Glutamatergic neuron (in vitro differentiated cells): ENCODE measurements around the gene TES. TPM values are rescaled to one million over a fixed set of nuclear protein-coding genes. Genes with fewer than 3 reads are reported as not detected.
A peak's percentile ranks its signal among the peaks of the same experiment; 100 is the strongest.

ENCODE experiments used
- DNase-seq: peaks from one replicate; pipeline ENCODE4 v3.0.0; 2022
- H3K27ac Mint-ChIP-seq: one replicate; pipeline ENCODE4 v1.8.0; 2020; ENCODE audit warnings: mild to moderate bottlenecking, mixed read lengths, inconsistent platforms; ENCODE audit not compliant: unreplicated experiment
- H3K27me3 Mint-ChIP-seq: one replicate; pipeline ENCODE4 v1.8.0; 2020; ENCODE audit warnings: mild to moderate bottlenecking, moderate library complexity, mixed read lengths, inconsistent platforms; ENCODE audit not compliant: unreplicated experiment
- H3K36me3 Mint-ChIP-seq: one replicate; pipeline ENCODE4 v1.8.0; 2020; ENCODE audit warnings: mild to moderate bottlenecking, mixed read lengths, inconsistent platforms; ENCODE audit not compliant: unreplicated experiment
- H3K4me1 Mint-ChIP-seq: one replicate; pipeline ENCODE4 v1.8.0; 2020; ENCODE audit warnings: mild to moderate bottlenecking, low read depth, mixed read lengths, inconsistent platforms; ENCODE audit not compliant: unreplicated experiment
- H3K4me3 Mint-ChIP-seq: one replicate; pipeline ENCODE4 v1.8.0; 2020; ENCODE audit warnings: mild to moderate bottlenecking, mixed read lengths, inconsistent platforms; ENCODE audit not compliant: unreplicated experiment
- H3K9me3 Mint-ChIP-seq: one replicate; pipeline ENCODE4 v1.8.0; 2020; ENCODE audit warnings: mild to moderate bottlenecking, moderate library complexity, mixed read lengths, inconsistent platforms; ENCODE audit not compliant: unreplicated experiment
- CTCF ChIP-seq: fragments of 200-600 bp; sonication (generic); IDR thresholded peaks from one replicate; pipeline ENCODE4 v1.5.0; 2021; ENCODE audit not compliant: partially characterized antibody, unreplicated experiment
- total RNA-seq: library from RNA; stranded (reverse); fragmentation: NEBNext Ultra II Directional; extraction: Animal tissue kit (Norgen Biotek cat#: 25700); gene quantifications from one replicate; pipeline ENCODE4 v1.2.1, GENCODE V29; 2021; ENCODE audit not compliant: unreplicated experiment

Gene TES
- total RNA-seq, 1 donor from 2014 or later = 53.5 TPM

- DNase-seq = no peak
- peaks cover 4% of the 10 kb centered on the region for H3K9me3 Mint-ChIP-seq
- peaks cover 8% of the 10 kb centered on the region for H3K4me1 Mint-ChIP-seq
- H3K27me3 Mint-ChIP-seq = peaks cover 9% of the 10 kb centered on the region
- H3K4me3 Mint-ChIP-seq = peak overlapping the region; percentile 9
- TF ChIP-seq CTCF = no peak
- no peak overlapping the region for H3K27ac Mint-ChIP-seq
- no peaks in the 10 kb centered on the region for H3K36me3 Mint-ChIP-seq
These were observed 2.5 kb downstream of the TES start for GRCh38 chr7:116212869-116213268.

GRCh38 chr7:116213361-116214130 lies 3.2 kb downstream of the TES start:
- H3K4me3 Mint-ChIP-seq = no peak overlapping the region
- H3K27ac Mint-ChIP-seq = no peak overlapping the region

GRCh38 chr7:116214921-116215320 lies 4.6 kb downstream of the TES start:
- TF ChIP-seq CTCF = no peak
- Mint-ChIP-seq H3K27ac (no peak overlapping the region), H3K4me1 (peaks cover 8% of the 10 kb centered on the region), H3K27me3 (peaks cover 7% of the 10 kb centered on the region), H3K36me3 (no peaks in the 10 kb centered on the region), H3K4me3 (no peak overlapping the region), H3K9me3 (peaks cover 4% of the 10 kb centered on the region)
- DNase-seq = no peak

More at GRCh38 chr7:116213361-116214130, 3.2 kb downstream of the TES start:
- no peak for DNase-seq
- no peak for TF ChIP-seq CTCF
- Mint-ChIP-seq H3K36me3 (no peaks in the 10 kb centered on the region), H3K4me1 (peaks cover 8% of the 10 kb centered on the region), H3K27me3 (peaks cover 9% of the 10 kb centered on the region), H3K9me3 (peaks cover 4% of the 10 kb centered on the region)

- H3K4me3 Mint-ChIP-seq = no peak overlapping the region
- no peak for DNase-seq
- peaks cover 4% of the 10 kb centered on the region for H3K9me3 Mint-ChIP-seq
- no peak for TF ChIP-seq CTCF
- no peaks in the 10 kb centered on the region for H3K36me3 Mint-ChIP-seq
- H3K27ac Mint-ChIP-seq = no peak overlapping the region
- H3K27me3 Mint-ChIP-seq = peaks cover 7% of the 10 kb centered on the region
- peaks cover 8% of the 10 kb centered on the region for H3K4me1 Mint-ChIP-seq
These were observed 5.2 kb downstream of the TES start for GRCh38 chr7:116215551-116215950.

- no peak for TF ChIP-seq CTCF
- H3K27me3 Mint-ChIP-seq = no peaks in the 10 kb centered on the region
- H3K4me3 Mint-ChIP-seq = no peak overlapping the region
- DNase-seq = no peak
- no peaks in the 10 kb centered on the region for H3K36me3 Mint-ChIP-seq
- no peaks in the 10 kb centered on the region for H3K9me3 Mint-ChIP-seq
- peaks cover 6% of the 10 kb centered on the region for H3K4me1 Mint-ChIP-seq
- H3K27ac Mint-ChIP-seq = no peak overlapping the region
These were observed 6.7 kb downstream of the TES start for GRCh38 chr7:116216956-116217571.
